Endothelial cell of umbilical vein (primary cell): Measurements from ENCODE around the gene JAZF1. TPM values are rescaled to one million over a fixed set of nuclear protein-coding genes. Genes with fewer than 3 reads are reported as not detected.

Experiments
- BruUV-seq: library from RNA; stranded (reverse); fragments of 400-500 nt; replicated peaks from 2 replicates; lab custom pipeline; 2021; lab: Mats Ljungman, UMichigan
- CTCF ChIA-PET: fragments of 300-600, 350-600 bp; sonication (Branson Sonifier 250); formaldehyde crosslinking; loops from one replicate; lab custom pipeline; 2021; ENCODE audit warnings: antibody characterized with exemption, inconsistent platforms; lab: Charles Lee
- POLR2A ChIA-PET: fragments of 300-600, 350-600 bp; sonication (Branson Sonifier 250); formaldehyde crosslinking; loops from one replicate; lab custom pipeline; 2021; ENCODE audit warnings: antibody characterized with exemption, inconsistent platforms; lab: Charles Lee
- DNase-seq: peaks from one replicate; pipeline ENCODE4 v3.0.0-alpha.2; 2011; ENCODE audit warnings: low read depth, low spot score
- FAIRE-seq: peaks from 2 replicates; lab custom pipeline; 2011; peaks lifted over from hg19 to GRCh38; lab: Jason Lieb, UNC
- H2AFZ ChIP-seq: 2 replicates; pipeline ENCODE4 v1.6.0; 2012; ENCODE audit warnings: low read depth, low read length, control low read depth, inconsistent platforms
- H3K27ac ChIP-seq: 2 replicates; pipeline ENCODE4 v1.5.1; 2011; ENCODE audit warnings: low read depth, mild to moderate bottlenecking, control low read depth, low read length, moderate library complexity; ENCODE audit not compliant: insufficient read depth
- H3K27me3 ChIP-seq, 2 experiments: 2 replicates each; pipeline versions ENCODE4 v1.6.0 to v1.6.1; 2011; ENCODE audit warnings: low read length in 2 of 2, mixed read lengths in 1 of 2; ENCODE audit not compliant: control insufficient read depth in 2 of 2, insufficient read depth in 2 of 2
- H3K36me3 ChIP-seq, 2 experiments: 2 replicates in 1 of 2; 3 replicates in 1 of 2; pipeline ENCODE4 v1.5.1; 2011; ENCODE audit warnings: low read length in 2 of 2, mild to moderate bottlenecking in 1 of 2, moderate library complexity in 1 of 2; ENCODE audit not compliant: control insufficient read depth in 2 of 2, insufficient read depth in 2 of 2; ENCODE audit errors: extremely low read depth in 1 of 2
- H3K4me1 ChIP-seq: 3 replicates; pipeline ENCODE4 v1.5.1; 2011; ENCODE audit warnings: mild to moderate bottlenecking, low read length; ENCODE audit not compliant: control insufficient read depth, insufficient read depth; ENCODE audit errors: extremely low read depth
- H3K4me2 ChIP-seq: 2 replicates; pipeline ENCODE4 v1.6.1; 2011; ENCODE audit warnings: low read length, control low read depth, mixed read lengths; ENCODE audit not compliant: insufficient read depth
- H3K4me3 ChIP-seq, 3 experiments: fragments of 200-600 bp in 1 of 3; sonication (generic), shearing (Covaris generic) in 1 of 3; replicated peaks in 1 of 3; 2 replicates each; pipeline ENCODE4 v1.5.1; 2011 to 2016; ENCODE audit warnings: control low read depth in 3 of 3, low read length in 3 of 3, mild to moderate bottlenecking in 2 of 3, inconsistent platforms in 1 of 3, low read depth in 1 of 3, moderate library complexity in 1 of 3; ENCODE audit not compliant: insufficient read depth in 1 of 3
- H3K79me2 ChIP-seq: 2 replicates; pipeline ENCODE4 v1.6.0; 2012; ENCODE audit warnings: low read length, inconsistent platforms; ENCODE audit not compliant: control insufficient read depth, insufficient read depth
- H3K9ac ChIP-seq: replicated peaks from 2 replicates; pipeline ENCODE3; 2011; ENCODE audit warnings: low read length, control low read depth; ENCODE audit not compliant: insufficient read depth; ENCODE audit errors: extremely low read depth
- H3K9me1 ChIP-seq: replicated peaks from 3 replicates; pipeline ENCODE4 v1.6.0; 2011; ENCODE audit warnings: mild to moderate bottlenecking, low read length; ENCODE audit not compliant: control insufficient read depth, insufficient read depth; ENCODE audit errors: extremely low read depth
- H3K9me3 ChIP-seq: replicated peaks from 2 replicates; pipeline ENCODE4 v1.5.1; 2012; ENCODE audit warnings: low read length, inconsistent platforms; ENCODE audit not compliant: control insufficient read depth, insufficient read depth
- H4K20me1 ChIP-seq: replicated peaks from 2 replicates; pipeline ENCODE3; 2011; ENCODE audit warnings: mild to moderate bottlenecking, low read length; ENCODE audit not compliant: control insufficient read depth, insufficient read depth; ENCODE audit errors: extremely low read depth
- CTCF ChIP-seq, 2 donors: IDR thresholded peaks; 1 replicate in 1 of 2; 2 replicates in 1 of 2; pipeline ENCODE4 v1.5.1; 2011; ENCODE audit warnings: low read length in 2 of 2, mild to moderate bottlenecking in 2 of 2, moderate library complexity in 2 of 2, control low read depth in 1 of 2, inconsistent platforms in 1 of 2, low read depth in 1 of 2; ENCODE audit not compliant: insufficient read depth in 1 of 2; ENCODE audit errors: extremely low read depth in 1 of 2
- EZH2 ChIP-seq: IDR thresholded peaks from 2 replicates; pipeline ENCODE4 v1.6.1; 2012; ENCODE audit warnings: borderline replicate concordance, low read depth, mild to moderate bottlenecking, moderate library complexity, low read length, inconsistent platforms; ENCODE audit not compliant: severe bottlenecking
- FOS ChIP-seq: IDR thresholded peaks from 2 replicates; pipeline ENCODE4 v1.6.1; 2011; ENCODE audit warnings: mild to moderate bottlenecking, low read length, moderate library complexity, borderline replicate concordance; ENCODE audit not compliant: insufficient read depth
- GATA2 ChIP-seq: IDR thresholded peaks from 2 replicates; pipeline ENCODE4 v1.7.0; 2011; ENCODE audit warnings: low read depth, mild to moderate bottlenecking, moderate library complexity, mixed read lengths, low read length; ENCODE audit not compliant: insufficient read length, insufficient read depth
- JUN ChIP-seq: IDR thresholded peaks from 2 replicates; pipeline ENCODE4 v1.6.1; 2011; ENCODE audit warnings: borderline replicate concordance, low read depth; ENCODE audit not compliant: insufficient read length, insufficient read depth
- MAX ChIP-seq: IDR thresholded peaks from 2 replicates; pipeline ENCODE4 v1.6.1; 2011; ENCODE audit not compliant: insufficient read depth, insufficient read length
- MYC ChIP-seq: IDR thresholded peaks from one replicate; pipeline ENCODE4 v1.6.1; 2011; ENCODE audit warnings: mild to moderate bottlenecking, low read depth, low read length
- POLR2A ChIP-seq: IDR thresholded peaks from 2 replicates; pipeline ENCODE4 v1.6.1; 2012; ENCODE audit warnings: low read depth, mild to moderate bottlenecking, control low read depth, low read length
- POLR2AphosphoS5 ChIP-seq: IDR thresholded peaks from 2 replicates; pipeline ENCODE4 v1.6.1; 2012; ENCODE audit warnings: low read depth, mild to moderate bottlenecking, control low read depth, low read length, moderate library complexity; ENCODE audit not compliant: insufficient read depth
- dilution Hi-C: fragments of 300-500 bp; cut with MboI; formaldehyde crosslinking; loops from one replicate; pipeline ENCODE4 v1.15.0; 2019; ENCODE audit warnings: low sequenced_read_pairs; ENCODE audit not compliant: extremely low pct_ligation_motif_present
- intact Hi-C: fragments of 100-400 bp; cut with micrococcal nuclease; formaldehyde crosslinking; loops from one replicate; pipeline ENCODE4 v1.10.0; 2022
- polyA plus RNA-seq, 4 experiments: library from polyadenylated mRNA; depleted of rRNA in 3 of 4; stranded (reverse) in 3 of 4; unstranded in 1 of 4; fragments of >200 nt; gene quantifications; 2 replicates each; pipeline versions ENCODE4 v1.2.1 to v1.2.3, GENCODE V29; 2011 to 2012; ENCODE audit warnings: missing spikeins in 1 of 4
- total RNA-seq: library from RNA; stranded (reverse); gene quantifications from 2 replicates; pipeline ENCODE4 v1.2.3, GENCODE V29; 2021

JAZF1 gene
- total and polyA plus RNA-seq, 2 donors (not counting 3 experiments of a cell fraction or from before 2014, with no cell fraction given), result 2.5 to 16.9 TPM

GRCh38 chr7:27872356-27873275 is 308.0 kb downstream of the JAZF1 start:
- Histone ChIP-seq H3K36me3 (no peaks in the 10 kb centered on the region), H2AFZ (no peak overlapping the region), H3K4me1 (peaks cover 34% of the 10 kb centered on the region), H3K9me3 (no peaks in the 10 kb centered on the region), H4K20me1 (no peaks in the 10 kb centered on the region), H3K9ac (peak overlapping the region; percentile 45), H3K79me2 (no peaks in the 10 kb centered on the region), H3K4me3 (peak overlapping the region in 1 of 3 experiments; percentile 9), H3K27ac (peak overlapping the region; percentile 95), H3K27me3 (no peaks in the 10 kb centered on the region), H3K4me2 (peak overlapping the region; percentile 36), H3K9me1 (no peaks in the 10 kb centered on the region)
- CTCF ChIA-PET, result interaction anchor here (0.9 to 1.6 kb wide), 3 partner anchors 12 to 98 kb away, joined by 3 to 4 read pairs (median 3); no protein-coding TSS in a partner anchor
- no peak for TF ChIP-seq JUN
- TF ChIP-seq POLR2A, result no peak
- no peak for TF ChIP-seq CTCF (IDR thresholded peaks at IDR 0.05; ENCODE audit: extremely low read depth in 1 of 2, insufficient read depth in 1 of 2, low read depth in 1 of 2, low read length in 2 of 2)
- no peak for TF ChIP-seq MAX
- no peak for TF ChIP-seq POLR2AphosphoS5
- no peak for TF ChIP-seq GATA2
- TF ChIP-seq EZH2, result no peak
- TF ChIP-seq FOS, result no peak
- TF ChIP-seq MYC, result no peak
- intact Hi-C loops (no loop called here), dilution Hi-C loops (no loop called here)
- no peak for FAIRE-seq
- BruUV-seq, result no TSS peak
- POLR2A ChIA-PET, result interaction anchor here (0.7 kb wide), 1 partner anchor 1149 kb away, joined by 4 read pairs; no protein-coding TSS in a partner anchor
- peak; percentile 79 for DNase-seq
